ENCODE measurements around the gene RCAN3.

DNA sequence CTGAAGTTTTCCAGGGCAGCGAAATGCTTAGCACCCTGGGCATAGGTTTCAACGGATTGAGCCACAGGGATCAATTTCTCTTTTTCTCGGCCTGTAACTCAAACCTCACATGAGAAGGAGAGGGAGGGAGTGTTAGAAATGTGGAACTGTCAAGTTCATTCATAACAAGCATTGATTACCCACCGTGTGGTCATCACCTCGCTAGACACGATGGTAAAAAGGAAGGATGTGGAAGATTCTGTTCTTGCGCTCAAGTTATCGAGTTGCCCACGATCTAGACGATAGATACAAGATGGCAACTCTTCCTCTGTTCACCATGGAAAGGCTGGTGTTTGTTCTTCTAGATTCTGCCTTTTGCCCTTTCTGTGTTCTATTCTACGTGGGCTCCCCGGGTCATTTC is 4.0 kb upstream of the RCAN3 start:
- TF ChIP-seq CTCF (IDR thresholded peaks at IDR 0.05) = no peak
- TF ChIP-seq POLR2A (IDR thresholded peaks at IDR 0.05) = no peak
- no peak for TF ChIP-seq EP300 (IDR thresholded peaks at IDR 0.05)

Data from tibial nerve (tissue), 4 donors.